Measurements from ENCODE around the gene PRM1. TPM values are rescaled to one million over a fixed set of nuclear protein-coding genes. Genes with fewer than 3 reads are reported as not detected.

The PRM1 gene
- total RNA-seq, 1 donor from 2014 or later, result not detected

DNA sequence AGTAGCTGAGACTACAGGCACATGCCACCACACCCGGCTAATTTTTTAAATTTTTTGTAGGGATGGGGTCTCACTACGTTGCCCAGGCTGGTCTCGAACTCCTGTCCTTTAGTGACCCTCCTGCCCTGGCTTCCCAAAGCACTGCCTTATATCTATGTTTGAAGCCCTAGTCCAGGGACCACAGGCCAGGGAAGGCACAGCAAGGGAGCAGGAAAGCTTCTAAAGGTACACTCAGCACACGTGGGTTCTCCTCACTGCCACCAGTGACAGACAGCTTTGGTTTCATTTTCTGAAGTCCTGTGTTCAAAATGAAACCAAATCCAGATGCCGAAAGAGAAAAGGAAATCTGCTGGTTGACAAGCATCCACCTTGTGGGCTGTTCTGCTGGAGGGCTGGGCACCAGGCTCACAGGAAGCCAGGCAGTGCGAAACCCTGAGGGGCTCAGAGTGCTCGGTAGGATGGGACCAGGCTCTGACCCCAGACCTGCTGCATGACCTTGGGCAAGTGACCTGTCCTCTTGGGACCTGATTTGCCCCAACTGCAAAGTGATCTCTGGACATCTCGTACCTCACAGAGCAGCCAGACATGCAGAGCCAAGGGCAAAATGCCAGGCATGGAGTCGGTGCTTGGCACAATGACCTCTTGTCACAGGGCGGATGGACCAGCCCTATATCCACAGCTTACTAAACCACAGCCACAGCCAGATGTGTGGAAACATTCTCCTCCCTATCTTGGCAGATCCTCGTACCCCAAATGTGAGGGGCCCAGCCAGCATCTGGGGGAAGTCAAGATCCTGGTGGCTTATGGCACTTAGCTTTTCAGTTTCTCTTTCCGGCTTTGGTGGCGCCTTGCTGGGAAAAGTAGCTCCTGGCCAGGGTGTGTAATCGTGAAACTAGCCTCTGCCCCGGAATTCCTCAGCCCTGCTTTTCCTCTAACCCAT is 22.3 kb downstream of the PRM1 start:
- Histone ChIP-seq H3K79me2 (ENCODE audit: insufficient read depth, low read length) (peaks cover 18% of the 10 kb centered on the region), H3K4me1 (ENCODE audit: insufficient read depth, low read length) (peaks cover 18% of the 10 kb centered on the region), H4K20me1 (ENCODE audit: insufficient read depth, low read length) (peaks cover 16% of the 10 kb centered on the region), H3K4me2 (ENCODE audit: low read length) (no peak overlapping the region), H3K9ac (ENCODE audit: low read length) (no peak overlapping the region), H3K36me3 (ENCODE audit: insufficient read depth, low read length) (no peaks in the 10 kb centered on the region), H3K27me3 (ENCODE audit: insufficient read depth, low read length) (no peaks in the 10 kb centered on the region), H3K4me3 (ENCODE audit: insufficient read depth, low read depth, low read length) (no peak overlapping the region), H3K27ac (ENCODE audit: low read depth, low read length) (no peak overlapping the region), H3K9me3 (ENCODE audit: insufficient read depth, low read depth, low read length) (no peaks in the 10 kb centered on the region), H2AFZ (ENCODE audit: low read depth, low read length) (no peak overlapping the region)
- Mint-ChIP-seq H3K4me1 (ENCODE audit: low read depth, unreplicated experiment) (peaks cover 11% of the 10 kb centered on the region), H3K27me3 (ENCODE audit: low read depth, unreplicated experiment) (peaks cover 32% of the 10 kb centered on the region), H3K9me3 (ENCODE audit: unreplicated experiment) (no peaks in the 10 kb centered on the region), H3K4me3 (ENCODE audit: unreplicated experiment) (no peak overlapping the region), H3K36me3 (ENCODE audit: low read depth, unreplicated experiment) (no peaks in the 10 kb centered on the region), H3K27ac (ENCODE audit: unreplicated experiment) (no peak overlapping the region)
- no peak for DNase-seq (ENCODE audit: low read depth)
- FAIRE-seq, result no peak
- no peak for TF ChIP-seq EZH2 (IDR thresholded peaks at IDR 0.05; ENCODE audit: insufficient read depth, low read length)
- TF ChIP-seq, protein P1, sequence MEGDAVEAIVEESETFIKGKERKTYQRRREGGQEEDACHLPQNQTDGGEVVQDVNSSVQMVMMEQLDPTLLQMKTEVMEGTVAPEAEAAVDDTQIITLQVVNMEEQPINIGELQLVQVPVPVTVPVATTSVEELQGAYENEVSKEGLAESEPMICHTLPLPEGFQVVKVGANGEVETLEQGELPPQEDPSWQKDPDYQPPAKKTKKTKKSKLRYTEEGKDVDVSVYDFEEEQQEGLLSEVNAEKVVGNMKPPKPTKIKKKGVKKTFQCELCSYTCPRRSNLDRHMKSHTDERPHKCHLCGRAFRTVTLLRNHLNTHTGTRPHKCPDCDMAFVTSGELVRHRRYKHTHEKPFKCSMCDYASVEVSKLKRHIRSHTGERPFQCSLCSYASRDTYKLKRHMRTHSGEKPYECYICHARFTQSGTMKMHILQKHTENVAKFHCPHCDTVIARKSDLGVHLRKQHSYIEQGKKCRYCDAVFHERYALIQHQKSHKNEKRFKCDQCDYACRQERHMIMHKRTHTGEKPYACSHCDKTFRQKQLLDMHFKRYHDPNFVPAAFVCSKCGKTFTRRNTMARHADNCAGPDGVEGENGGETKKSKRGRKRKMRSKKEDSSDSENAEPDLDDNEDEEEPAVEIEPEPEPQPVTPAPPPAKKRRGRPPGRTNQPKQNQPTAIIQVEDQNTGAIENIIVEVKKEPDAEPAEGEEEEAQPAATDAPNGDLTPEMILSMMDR (IDR thresholded peaks at IDR 0.05; ENCODE audit: insufficient read depth, low read depth, low read length), result no peak

DNA sequence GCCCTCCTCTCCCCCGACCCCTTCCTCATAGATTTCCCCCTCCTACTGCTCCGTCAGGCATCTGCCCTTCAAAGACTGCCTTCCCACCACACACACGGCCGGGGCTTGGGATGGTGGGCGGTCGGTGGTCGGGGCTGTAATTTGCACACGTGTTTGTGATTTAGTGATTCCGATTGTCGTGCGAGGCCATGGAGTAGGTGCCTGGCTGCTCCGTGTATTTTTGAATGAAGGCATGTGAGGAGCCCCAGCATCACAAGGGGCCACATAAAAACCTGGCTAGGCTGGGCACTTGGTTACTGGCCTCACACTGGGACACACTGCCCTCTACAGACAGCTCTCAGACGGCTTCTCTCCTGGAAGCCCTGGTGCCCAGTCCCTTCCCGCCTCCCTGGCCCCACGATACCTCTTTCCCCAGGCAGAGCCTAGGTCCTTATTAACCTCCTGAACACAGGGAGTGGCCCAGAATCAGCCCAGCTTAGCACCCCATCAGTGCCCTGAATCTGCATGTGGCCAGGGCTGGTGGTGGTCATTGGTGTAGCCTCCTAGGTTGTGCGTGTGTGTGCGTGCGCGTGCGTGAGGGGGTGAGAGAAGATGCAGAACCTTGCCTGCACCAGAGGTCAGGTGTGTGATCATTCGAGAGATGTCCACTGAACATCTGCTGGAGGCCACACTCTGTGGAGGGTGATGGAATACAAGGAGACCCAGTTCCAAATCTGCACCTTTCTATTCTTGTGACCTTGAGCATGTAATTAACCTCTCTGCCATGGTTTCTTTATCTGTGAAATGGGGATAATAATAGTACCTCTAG is 23.8 kb downstream of the PRM1 start:
- no peaks in the 10 kb centered on the region for H3K9me3 ChIP-seq (ENCODE audit: insufficient read depth, low read depth, low read length)
- H3K9me3 Mint-ChIP-seq (ENCODE audit: unreplicated experiment), result no peaks in the 10 kb centered on the region
- H3K36me3 ChIP-seq (ENCODE audit: insufficient read depth, low read length), result no peaks in the 10 kb centered on the region
- TF ChIP-seq, protein P1 (IDR thresholded peaks at IDR 0.05; ENCODE audit: insufficient read depth, low read depth, low read length), result peak; percentile 68
- TF ChIP-seq EZH2 (IDR thresholded peaks at IDR 0.05; ENCODE audit: insufficient read depth, low read length), result no peak
- FAIRE-seq, result no peak
- DNase-seq (ENCODE audit: low read depth), result peak; percentile 57
- H3K9ac ChIP-seq (ENCODE audit: low read length), result peak overlapping the region; percentile 95
- peak overlapping the region; percentile 95 for H3K27ac ChIP-seq (ENCODE audit: low read depth, low read length)
- peaks cover 18% of the 10 kb centered on the region for H3K4me1 Mint-ChIP-seq (ENCODE audit: low read depth, unreplicated experiment)
- peak overlapping the region; percentile 96 for H3K27ac Mint-ChIP-seq (ENCODE audit: unreplicated experiment)
- H3K4me3 Mint-ChIP-seq (ENCODE audit: unreplicated experiment), result peak overlapping the region; percentile 83
- peaks cover 29% of the 10 kb centered on the region for H3K79me2 ChIP-seq (ENCODE audit: insufficient read depth, low read length)
- peak overlapping the region; percentile 89 for H3K4me2 ChIP-seq (ENCODE audit: low read length)
- peak overlapping the region; percentile 88 for H3K4me3 ChIP-seq (ENCODE audit: insufficient read depth, low read depth, low read length)
- H4K20me1 ChIP-seq (ENCODE audit: insufficient read depth, low read length), result peaks cover 31% of the 10 kb centered on the region
- peaks cover 32% of the 10 kb centered on the region for H3K4me1 ChIP-seq (ENCODE audit: insufficient read depth, low read length)
- peaks cover 2% of the 10 kb centered on the region for H3K36me3 Mint-ChIP-seq (ENCODE audit: low read depth, unreplicated experiment)
- peaks cover 21% of the 10 kb centered on the region for H3K27me3 Mint-ChIP-seq (ENCODE audit: low read depth, unreplicated experiment)
- no peaks in the 10 kb centered on the region for H3K27me3 ChIP-seq (ENCODE audit: insufficient read depth, low read length)
- peak overlapping the region; percentile 6 for H2AFZ ChIP-seq (ENCODE audit: low read depth, low read length)

Measured in astrocyte (in vitro differentiated cells and primary cell).